ENCODE results near the gene GSN.
A peak's percentile ranks its signal among the peaks of the same experiment; 100 is the strongest.

GSN gene

DNA sequence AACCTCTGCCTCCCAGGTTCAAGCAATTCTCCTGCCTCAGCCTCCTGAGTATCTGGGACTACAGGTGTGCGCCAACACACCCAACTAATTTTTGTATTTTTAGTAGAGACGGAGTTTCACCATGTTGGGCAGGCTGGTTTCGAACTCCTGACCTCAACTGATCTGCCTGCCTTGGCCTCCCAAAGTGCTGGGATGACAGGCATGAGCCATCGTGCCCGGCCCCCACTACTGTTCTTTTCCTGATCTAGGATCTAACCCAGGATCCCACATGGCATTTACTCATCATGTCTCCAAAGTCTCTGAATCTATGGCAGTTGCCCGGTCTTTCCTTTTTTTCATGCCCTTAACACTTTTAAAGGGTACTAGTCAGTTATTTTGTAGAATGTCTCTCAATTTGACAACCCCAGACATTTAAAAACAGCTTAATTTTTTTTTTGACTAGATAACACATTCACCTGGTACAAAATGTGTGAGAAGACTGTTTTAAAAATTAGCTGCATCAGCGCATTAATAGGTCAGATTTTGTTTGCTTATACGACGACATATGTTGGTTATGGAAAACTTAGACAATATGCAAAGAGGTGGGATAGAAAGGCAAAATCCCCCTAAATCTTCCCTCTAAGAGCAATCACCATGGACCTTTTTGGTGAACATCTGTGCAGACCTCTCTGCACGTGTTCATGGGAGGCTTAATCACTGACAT lies 55.6 kb downstream of the GSN start:
- no peak for DNase-seq (ENCODE audit: low spot score)

DNA sequence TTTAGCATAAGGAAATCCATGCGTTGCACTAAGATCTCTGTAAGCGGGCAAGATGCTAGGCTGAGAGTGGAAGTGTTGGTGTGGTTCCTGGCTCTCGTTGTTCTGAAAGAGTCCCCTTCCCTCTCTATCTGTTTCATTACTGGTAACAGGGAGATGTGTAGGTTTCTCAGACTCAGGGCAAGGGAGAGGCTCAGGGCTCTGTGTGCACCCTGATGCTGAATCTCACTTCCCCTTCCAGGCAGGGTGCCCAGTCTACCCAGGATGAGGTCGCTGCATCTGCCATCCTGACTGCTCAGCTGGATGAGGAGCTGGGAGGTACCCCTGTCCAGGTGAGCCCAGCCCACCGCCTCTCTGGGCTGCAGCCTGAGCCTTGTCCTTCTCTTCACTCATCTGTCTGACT lies 56.4 kb downstream of the GSN start:
- DNase-seq (ENCODE audit: low spot score): no peak

DNA sequence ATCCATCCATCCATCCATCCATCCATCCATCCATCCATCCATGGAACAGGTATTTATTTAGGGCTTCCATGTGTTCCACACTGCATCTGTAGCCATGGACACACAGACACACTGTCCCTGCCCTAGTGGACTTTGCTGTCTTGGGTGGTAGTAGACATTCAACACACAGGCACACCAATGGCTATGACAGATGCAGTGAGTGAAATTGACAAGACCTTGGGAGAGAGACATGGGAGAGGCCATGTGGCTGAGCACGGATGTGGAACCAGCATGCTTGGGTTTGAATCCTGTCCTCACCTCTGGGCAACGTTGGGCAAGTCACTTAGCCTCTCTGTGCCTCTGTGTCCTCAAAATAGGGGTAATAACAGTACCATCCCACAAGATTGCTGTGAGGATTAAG lies 56.8 kb downstream of the GSN start:
- DNase-seq (ENCODE audit: low spot score): no peak

DNA sequence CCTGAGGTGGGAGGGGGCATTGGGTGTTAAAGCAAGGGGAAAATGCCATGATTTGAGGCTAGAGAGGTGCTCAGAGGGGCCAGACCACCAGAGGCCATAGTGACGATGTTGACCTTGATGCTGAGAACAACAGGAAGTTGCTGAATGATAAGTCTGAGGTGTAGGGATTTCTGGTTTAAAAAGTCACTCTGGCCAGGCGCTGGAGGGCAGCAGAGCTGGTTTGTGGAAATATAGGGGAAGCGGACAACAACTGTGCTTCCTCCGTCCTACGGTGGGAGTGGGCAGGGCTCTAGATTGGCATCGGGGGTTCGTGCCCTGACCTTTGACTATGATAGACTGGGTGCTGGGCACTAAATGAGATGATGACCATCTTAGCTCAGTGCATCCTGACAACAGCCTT lies 57.4 kb downstream of the GSN start:
- DNase-seq (ENCODE audit: low spot score): no peak

DNA sequence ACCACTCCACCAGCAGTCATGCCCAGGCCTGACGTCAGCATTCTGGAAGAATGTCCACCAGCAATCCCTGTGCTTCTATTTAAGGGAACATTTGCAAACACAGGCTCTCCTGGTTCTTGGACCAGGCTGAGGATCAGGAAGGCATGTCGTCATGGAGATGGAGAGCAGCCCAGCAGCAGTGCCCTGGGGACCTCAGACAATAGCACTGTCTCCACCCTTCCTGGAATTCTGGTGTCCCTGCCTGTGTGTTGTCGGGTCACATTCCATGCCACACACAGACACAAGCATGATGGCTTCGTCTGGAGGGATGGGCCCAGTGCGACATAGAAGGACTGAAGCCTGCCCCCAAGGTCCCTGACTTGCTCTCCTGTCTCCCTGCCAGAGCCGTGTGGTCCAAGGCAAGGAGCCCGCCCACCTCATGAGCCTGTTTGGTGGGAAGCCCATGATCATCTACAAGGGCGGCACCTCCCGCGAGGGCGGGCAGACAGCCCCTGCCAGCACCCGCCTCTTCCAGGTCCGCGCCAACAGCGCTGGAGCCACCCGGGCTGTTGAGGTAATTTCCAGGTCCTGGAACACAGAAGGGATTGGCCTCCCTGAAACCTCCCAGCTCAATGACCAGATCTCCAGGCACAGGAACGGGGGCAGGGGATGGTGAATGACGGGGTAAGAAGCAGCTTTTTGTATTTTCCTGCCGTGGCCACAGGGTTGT lies 58.3 kb downstream of the GSN start:
- DNase-seq (ENCODE audit: low spot score): no peak

DNA sequence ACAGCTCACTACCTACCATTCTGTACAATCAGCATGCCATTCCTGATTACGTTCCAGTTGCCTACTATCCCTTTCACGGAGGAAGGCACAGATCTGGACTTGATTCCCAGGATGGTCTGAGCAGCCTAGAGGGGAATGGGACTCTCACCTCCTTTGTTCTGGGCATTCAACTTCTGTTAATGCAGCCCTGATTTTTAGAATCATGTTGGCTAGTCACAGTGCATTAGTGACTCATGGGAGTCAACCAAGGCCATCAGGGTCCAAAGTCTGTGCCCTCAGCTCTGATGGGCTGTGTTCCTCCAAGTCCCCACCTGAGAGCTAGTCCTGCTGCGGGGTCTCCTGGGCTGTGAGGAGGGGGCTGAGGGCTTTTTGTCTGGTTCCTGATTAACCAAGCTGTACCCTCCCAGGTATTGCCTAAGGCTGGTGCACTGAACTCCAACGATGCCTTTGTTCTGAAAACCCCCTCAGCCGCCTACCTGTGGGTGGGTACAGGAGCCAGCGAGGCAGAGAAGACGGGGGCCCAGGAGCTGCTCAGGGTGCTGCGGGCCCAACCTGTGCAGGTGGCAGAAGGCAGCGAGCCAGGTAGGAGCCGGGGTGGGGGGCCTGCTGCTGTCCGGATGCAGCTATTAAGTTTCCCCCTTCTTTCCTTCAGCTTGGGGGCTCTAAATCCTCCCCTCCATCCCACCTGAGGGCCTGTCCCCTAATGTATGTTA lies 59.1 kb downstream of the GSN start:
- DNase-seq (ENCODE audit: low spot score): no peak

DNA sequence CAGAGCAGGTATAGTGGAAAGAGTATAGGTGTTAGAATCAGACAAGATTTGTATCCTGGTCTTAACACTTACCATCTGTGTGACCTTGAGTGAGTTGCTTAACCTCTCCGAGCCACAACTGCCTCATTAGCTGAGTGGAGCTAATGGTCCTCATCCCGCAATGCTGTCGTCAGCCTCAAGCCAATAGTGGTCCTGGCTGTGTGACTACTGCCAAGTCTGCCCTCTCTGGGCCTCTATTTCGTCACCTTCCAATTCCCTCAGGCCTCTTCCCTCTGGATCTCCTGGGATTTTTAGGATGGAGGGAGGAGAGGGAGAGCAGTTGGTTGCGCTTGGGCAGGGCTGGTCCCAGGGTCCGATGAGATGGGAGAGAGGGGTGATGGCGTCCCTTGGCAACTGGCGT lies 60.5 kb downstream of the GSN start:
- no peak for DNase-seq (ENCODE audit: low spot score)

DNA sequence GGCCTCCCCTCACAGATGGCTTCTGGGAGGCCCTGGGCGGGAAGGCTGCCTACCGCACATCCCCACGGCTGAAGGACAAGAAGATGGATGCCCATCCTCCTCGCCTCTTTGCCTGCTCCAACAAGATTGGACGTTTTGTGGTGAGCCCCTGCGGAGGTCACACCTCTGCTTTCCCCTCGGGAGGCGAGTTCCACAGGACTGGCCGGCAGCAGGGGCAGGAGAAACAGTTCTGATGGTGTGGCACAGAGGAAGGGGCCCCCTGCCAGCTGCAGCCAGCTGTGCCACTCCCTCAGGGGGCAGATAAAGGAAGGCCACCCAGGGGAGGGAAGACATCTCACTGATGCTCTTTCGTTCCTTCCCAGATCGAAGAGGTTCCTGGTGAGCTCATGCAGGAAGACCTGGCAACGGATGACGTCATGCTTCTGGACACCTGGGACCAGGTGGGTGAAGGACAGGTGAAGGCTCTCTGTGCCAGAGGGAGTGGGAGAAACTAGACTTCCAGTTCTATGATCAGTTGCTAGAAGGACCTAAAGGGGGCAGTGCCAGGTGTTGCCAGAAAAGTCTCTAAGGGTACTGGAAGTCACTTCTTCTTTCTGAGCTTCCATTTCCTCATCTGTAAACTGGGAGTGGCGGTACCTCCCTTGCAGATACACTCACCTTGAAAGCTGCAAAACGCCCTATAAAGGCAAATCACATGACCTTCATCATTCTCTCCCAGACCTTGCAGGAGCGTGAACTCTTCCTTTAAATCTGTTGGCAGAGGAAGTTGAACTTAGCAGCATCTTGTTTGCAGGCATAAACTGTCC lies 61.1 kb downstream of the GSN start:
- DNase-seq (ENCODE audit: low spot score): no peak

DNA sequence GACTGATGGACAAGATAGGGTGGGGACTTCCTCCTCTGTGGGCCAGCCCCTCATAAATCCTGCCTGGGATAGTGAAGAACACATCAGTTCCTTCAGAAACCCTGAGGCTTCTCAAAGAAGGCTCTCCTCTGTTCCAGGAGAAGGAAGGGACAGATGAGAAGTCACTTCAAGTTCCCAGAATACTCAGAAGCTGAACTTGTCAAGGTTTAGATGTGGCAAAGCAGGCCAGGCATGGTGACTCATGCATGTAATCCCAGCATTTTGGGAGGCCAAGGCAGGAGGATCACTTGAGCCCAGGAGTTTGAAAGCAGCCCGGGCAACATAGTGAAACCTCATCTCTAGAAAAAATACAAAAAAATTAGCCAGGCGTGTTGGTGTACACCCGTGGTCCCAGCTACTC lies 63.6 kb downstream of the GSN start:
- no peak for DNase-seq (ENCODE audit: low spot score)

DNA sequence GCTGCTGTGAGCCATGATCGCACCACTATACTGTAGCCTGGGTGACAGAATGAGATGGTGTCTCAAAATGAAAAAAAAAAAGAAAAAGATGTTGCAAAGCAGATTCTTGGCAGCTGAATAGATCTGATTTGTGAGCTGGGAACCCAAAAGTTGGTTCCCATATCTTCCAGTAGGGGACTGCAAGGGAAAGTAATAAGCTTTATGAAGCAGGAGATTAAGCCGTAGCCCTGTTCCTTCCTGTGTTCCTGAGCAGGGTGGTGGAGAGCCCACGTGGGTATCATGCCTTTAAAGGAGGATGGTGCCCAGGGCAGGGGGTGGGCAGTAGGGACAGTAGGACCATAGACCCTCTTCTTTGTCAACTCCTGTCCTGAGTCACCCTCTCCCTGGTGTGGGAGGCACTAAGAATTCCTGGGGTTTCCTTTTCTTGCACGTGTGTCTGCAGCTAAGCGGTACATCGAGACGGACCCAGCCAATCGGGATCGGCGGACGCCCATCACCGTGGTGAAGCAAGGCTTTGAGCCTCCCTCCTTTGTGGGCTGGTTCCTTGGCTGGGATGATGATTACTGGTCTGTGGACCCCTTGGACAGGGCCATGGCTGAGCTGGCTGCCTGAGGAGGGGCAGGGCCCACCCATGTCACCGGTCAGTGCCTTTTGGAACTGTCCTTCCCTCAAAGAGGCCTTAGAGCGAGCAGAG lies 64.2 kb downstream of the GSN start:
- DNase-seq (ENCODE audit: low spot score): peak; percentile 56

DNA sequence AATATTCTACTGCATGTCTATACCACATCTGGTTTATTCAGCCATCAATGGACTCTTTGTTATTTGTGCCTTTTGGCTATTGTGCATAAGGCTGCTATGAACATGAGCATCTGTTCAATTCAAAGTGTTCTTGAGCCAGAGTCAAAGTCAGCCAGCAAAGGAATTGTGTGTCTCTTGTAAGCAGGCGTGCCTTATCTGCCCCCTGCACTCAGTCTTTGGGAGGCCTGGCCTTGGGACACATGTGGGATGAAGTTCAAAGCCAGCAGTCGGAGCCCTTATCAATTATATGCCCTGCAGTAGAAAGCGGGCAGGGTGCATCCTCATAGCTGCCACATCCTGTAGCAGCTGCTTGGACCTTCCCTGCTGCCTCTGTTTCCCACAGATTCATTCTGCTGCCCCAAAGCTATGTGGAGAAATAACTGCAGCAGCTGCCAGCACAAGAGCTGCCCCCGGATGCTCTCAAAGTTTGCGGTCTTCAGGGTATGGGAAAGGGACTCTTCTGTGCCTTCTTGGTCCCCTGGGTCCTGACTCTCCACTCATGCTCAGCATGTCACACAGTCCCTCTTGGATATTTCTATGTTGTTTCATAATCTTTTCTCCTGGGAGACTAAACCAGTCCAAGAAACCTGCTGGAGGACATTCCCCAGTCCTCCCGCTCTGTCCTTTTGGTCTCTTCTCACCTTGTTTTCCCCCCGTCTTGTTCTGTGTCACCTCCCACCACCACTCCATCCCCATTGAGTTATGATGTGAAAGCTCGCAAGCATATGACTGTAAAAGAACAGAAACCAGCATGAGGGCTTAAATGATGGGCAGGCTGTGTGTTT lies 66.2 kb downstream of the GSN start:
- no peak for DNase-seq (ENCODE audit: low spot score)

DNA sequence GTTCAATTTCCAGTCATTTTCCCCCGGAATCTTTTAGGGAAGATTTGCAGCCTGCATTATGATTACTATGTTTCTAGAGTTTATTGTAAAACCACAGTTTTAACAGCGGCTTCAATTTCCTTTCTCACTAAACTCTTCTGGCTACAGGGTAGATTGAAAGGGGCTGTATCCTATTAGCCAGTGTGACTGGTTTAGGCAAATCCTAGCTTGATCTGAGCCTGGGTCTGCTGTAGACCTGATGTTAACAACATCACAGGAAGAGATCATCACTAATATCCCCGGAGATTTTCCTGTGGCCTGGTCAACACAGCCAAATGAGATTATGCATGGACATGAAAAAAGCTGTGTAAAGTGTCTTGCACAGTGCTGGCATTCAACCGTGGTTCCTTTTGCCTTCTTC lies 68.7 kb downstream of the GSN start:
- no peak for DNase-seq (ENCODE audit: low spot score)

DNA sequence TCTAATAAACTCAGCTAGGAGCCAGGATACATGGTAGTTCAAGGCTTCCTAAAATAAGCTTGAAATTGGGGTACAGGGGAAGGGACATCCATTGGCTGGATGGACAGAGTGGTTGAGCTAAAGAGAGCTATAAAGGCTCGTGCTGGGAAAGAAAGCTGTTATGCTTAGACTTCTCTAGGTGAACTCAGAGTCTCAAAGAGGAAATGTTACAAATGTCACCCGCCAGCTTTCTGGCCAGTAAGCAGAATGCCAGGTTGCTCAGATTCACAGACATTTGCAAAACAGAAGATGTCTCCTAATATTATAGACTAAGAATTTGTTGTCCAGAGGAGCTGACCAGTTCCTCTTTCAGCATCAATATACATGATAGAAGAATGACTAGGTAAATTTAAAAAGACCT lies 71.5 kb downstream of the GSN start:
- DNase-seq (ENCODE audit: low spot score): no peak

DNA sequence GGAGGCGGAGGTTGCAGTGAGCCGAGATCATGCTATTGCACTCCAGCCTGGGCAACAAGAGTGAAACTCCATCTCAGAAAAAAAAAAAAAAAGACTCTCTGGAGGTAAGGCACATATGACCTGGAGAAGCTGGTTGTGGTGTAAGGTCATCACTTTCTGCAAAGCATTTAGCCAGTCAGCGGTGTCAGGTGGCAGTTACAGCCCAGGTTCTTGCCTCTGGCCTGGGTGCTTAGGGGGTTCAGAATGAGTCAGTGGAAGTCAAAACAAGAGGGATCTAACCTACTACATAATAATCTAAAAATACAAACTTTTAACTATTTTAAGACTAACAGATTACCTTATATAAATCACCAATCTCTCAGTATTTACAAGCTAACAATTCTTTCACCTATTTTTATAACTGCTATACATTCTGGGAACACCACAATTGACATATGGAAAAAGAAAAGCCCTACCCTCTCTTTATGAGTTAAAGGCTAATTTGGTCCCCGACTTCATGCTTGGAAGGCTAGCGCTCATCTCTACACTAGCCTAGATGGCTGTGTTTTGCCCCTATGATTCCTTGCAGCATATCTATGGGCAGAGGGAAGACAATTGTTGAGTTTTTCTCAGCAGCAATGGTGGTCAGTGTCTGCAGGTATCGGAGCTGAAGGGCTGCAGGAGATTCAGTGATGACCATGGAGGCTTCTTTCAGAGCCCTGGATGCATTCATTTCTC lies 72.9 kb downstream of the GSN start:
- DNase-seq (ENCODE audit: low spot score): no peak

DNA sequence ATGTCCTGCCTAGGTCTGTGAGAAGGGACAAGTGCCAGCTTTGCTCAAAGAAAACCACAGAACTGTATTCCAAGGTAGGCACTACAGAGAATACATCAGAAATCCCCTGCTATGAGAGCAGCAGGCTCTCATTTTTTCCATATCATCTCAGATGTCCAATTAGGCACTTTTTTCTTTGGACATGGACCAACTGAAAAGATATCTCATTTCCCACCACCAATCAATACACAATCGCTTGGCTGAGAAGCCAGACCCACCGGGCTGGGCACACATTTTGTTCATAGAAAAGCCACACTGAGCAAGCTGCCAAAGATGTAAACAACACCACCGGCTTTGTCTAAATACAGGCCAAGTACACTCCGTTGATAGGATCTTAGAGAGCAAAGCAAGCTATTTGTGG lies 76.2 kb downstream of the GSN start:
- no peak for DNase-seq (ENCODE audit: low spot score)

DNA sequence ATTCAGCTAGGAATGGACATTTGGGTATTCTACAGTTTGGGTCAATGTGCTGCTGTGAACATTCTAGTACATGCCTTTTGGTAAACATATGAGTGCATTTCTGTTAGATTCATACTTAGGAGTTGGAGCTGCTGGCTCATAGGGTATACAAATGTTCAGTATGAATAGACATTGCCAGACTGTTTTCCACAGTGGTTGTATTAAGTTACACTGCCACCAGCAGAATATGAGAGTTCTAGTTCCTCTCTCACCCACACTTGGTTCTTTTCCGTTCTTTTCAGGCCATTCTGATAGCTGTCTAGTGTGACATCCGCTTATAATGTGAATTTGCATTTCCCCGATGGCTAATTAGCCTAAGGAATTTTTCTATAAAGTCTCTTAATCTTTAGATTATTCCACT lies 77.1 kb downstream of the GSN start:
- DNase-seq (ENCODE audit: low spot score): no peak

DNA sequence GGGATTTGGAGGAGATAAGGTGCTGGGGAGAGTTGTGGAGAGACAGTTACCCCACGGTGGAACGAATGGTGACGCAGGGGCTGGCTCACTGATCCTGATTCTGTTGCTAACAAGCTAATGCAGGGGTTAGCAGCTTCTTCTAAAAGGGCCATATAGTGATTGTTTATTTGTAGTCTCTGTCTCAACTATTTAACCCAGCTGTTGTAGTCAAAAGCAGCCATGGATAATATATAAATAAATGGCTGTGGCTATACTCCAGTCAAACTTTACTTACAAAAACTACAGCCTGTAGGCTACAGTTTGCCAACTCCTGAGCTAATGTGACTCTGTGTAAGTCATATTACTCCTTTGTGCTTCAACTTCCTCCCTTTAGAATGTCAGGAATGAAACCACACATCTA lies 80.3 kb downstream of the GSN start:
- DNase-seq (ENCODE audit: low spot score): no peak

DNA sequence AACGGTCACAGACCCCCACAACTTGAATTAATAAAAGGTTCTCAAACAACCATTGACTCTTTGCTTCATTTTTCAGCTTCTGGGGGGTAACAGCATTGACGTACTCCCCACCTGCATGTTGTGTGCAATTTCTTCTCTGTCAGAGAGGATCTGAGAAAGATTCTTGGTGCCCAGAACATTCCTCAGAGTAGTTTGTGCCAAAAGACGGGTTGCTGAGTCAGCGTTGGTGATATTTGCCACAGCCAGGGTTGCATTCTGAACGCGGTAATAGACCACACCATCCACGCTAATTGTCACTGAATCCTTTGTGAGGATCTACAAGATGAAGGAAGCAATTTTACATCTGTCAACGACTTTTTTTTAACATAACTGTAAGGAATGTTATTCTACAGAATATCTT lies 81.0 kb downstream of the GSN start:
- DNase-seq (ENCODE audit: low spot score): no peak

DNA sequence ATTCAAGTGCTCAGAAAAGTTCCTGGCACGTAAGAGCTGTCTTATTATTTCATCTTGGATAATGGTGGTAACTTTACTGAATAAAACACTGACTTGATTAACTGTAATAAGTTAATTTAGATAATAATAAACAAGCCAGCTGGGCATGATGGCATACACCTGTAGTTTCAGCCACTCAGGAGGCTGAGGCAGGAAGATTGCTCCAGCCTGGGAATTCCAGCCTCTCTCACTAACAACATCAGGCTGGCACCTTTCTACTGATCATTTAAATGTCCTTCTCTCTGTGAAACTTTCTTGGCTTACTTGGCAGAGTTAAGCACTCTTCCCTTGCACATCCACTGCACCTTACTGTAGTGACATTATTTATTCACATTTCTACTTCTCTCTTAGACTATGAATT lies 82.1 kb downstream of the GSN start:
- no peak for DNase-seq (ENCODE audit: low spot score)

DNA sequence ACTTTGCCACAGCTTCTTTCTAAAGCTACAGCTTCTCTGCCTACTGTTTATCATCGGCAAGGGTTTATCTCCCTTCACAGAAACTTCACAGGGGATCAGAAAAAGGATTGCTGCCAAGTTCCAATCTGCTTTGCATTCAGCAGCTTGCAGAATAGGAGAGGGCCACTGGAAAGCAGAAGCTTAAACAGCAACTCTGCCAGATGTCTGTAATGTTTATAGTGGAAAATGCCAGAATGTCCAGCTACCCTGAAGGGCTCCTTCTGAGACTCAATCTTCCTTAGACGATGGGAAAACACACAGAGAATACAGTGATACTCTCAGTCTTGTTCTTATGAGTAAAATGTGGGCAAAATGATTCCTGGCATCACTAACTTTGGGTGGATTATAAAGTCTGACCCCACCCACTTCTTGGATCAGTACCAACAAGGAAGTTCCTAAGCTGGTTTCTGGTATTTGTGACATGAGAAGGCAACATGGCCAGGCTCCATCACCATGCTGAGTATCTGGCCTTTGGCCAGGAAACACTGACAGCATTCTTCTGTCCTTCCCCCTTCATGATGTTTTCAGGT lies 83.1 kb downstream of the GSN start:
- peak; percentile 61 for DNase-seq (ENCODE audit: low spot score)
